GM18861 (cell line): ENCODE results near the gene ABAT.
"Not testable (repeated sequence)": the region's sequence is repeated elsewhere in the genome, so short reads cannot be mapped to it uniquely, and the experiment has no call there.

Experiments
- ATAC-seq: cut with Tn5 transposase; IDR thresholded peaks from one replicate; pipeline ENCODE4 v1.9.1; 2021; ENCODE audit not compliant: unreplicated experiment

Gene ABAT

GRCh38 chr16:8678068-8678927 lies 3.9 kb downstream of the ABAT start:
- no peak for ATAC-seq

GRCh38 chr16:8679151-8679550 lies 4.7 kb downstream of the ABAT start:
- ATAC-seq = no peak

GRCh38 chr16:8682551-8683259 lies 8.3 kb downstream of the ABAT start:
- no peak for ATAC-seq

- ATAC-seq = no peak
Measured at GRCh38 chr16:8683640-8684039, 9.2 kb downstream of the ABAT start.

- no peak for ATAC-seq
Measured at GRCh38 chr16:8685617-8686016, 11.2 kb downstream of the ABAT start.

GRCh38 chr16:8686031-8686621 lies 11.7 kb downstream of the ABAT start:
- no peak for ATAC-seq

- ATAC-seq = no peak
Measured at GRCh38 chr16:8686879-8687278, 12.5 kb downstream of the ABAT start.

- no peak for ATAC-seq
Measured at GRCh38 chr16:8689686-8690085, 15.3 kb downstream of the ABAT start.

- no peak for ATAC-seq
Measured at GRCh38 chr16:8691728-8692127, 17.3 kb downstream of the ABAT start.

- no peak for ATAC-seq
Measured at GRCh38 chr16:8694795-8695728, 20.6 kb downstream of the ABAT start.

GRCh38 chr16:8696880-8697279 lies 22.5 kb downstream of the ABAT start:
- ATAC-seq = no peak

- ATAC-seq = no peak
Measured at GRCh38 chr16:8697965-8698364, 23.5 kb downstream of the ABAT start.

GRCh38 chr16:8703693-8704092 lies 29.3 kb downstream of the ABAT start:
- no peak for ATAC-seq

GRCh38 chr16:8704098-8704497 lies 29.7 kb downstream of the ABAT start:
- no peak for ATAC-seq

GRCh38 chr16:8705100-8705822 lies 30.8 kb downstream of the ABAT start:
- ATAC-seq = not testable (repeated sequence)

- ATAC-seq = no peak
Measured at GRCh38 chr16:8708536-8708935, 34.1 kb downstream of the ABAT start.

GRCh38 chr16:8712589-8713361 lies 38.4 kb downstream of the ABAT start:
- no peak for ATAC-seq

- no peak for ATAC-seq
Measured at GRCh38 chr16:8713635-8714172, 39.3 kb downstream of the ABAT start.

GRCh38 chr16:8714174-8714573 lies 39.8 kb downstream of the ABAT start:
- ATAC-seq = no peak
